Stimulated activated naive CD4-positive, alpha-beta T cell (primary cell): Measurements from ENCODE around the gene MCM3AP.

Experiments
- DNase-seq, 6 experiments: peaks; one replicate each; lab custom pipeline; 2025; lab: John Stamatoyannopoulos, UW

MCM3AP gene

DNA sequence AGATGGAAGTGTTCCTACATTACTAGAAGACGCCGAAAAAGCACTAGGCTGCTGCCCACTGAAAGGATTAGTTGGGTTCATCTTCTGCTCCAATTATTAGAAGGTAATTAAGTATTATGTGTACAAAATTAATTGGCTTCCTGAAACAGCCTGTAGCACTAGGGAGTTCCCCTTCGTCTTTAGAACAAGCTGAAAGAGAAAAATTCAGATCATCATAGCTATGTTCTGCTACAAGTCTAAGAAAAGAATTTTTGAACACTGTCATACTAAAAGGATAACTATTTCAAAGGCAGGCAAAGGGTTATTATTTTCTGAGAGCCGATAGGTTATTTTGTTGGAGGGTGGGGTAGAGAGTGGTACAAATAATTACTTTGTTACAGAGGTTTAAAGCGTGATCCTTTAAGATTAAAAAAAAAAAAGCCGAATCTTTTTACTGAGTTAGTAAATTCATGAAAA lies at the start of gene MCM3AP:
TSS of gene MCM3AP (minus strand) at position 406 of the 456 bp plus-strand sequence. CDS start at position 81, 325 bp downstream.
- no peak for DNase-seq

DNA sequence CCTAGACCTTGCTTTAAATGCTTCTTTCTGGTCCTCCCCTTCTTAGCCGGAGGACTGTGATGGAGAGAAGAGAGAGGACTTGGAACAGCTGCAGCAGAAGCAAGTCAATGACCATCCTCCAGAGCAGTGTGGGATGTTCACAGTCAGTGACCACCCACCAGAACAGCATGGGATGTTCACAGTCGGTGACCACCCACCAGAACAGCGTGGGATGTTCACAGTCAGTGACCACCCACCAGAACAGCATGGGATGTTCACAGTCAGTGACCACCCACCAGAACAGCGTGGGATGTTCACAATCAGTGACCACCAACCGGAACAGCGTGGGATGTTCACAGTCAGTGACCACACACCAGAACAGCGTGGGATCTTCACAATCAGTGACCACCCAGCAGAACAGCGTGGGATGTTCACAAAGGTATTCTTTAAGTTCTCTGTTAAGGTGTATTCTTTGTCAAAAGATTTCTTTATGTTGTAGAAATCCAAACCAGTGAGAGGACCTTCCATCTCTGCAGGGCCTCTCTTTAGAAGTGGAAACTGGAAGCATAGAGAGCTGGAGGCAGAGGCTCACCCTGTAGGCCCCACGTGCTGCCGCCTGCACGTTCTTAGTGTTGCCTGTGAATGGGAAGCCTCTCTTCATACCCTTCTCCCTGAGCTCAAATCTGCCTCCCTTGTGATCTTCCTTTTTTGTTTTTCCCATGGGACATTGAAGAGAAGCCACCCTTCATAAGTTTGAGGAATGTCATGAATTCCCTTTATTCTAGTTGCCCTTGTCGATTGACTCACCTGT lies 49.1 kb upstream of the MCM3AP start:
- no peak for DNase-seq

DNA sequence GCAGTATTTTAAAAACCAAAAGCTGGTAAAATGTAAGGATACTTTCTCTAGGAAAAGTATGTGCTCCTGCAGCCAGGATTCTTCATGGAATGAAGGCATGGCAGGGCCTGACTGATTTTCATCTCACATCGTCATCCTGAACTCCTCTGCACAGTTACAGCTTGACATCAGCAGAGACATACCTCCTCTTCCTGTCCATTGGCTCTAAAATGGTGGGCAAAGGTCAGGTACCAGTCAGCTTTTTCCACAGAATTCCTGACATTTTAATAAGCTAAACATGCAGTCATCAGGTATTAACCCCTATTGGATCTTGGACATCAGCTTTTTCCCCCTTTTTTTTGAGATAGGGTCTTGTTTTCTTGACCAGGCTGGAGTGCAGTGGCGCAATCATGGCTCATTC lies 44.4 kb upstream of the MCM3AP start:
- no peak for DNase-seq

DNA sequence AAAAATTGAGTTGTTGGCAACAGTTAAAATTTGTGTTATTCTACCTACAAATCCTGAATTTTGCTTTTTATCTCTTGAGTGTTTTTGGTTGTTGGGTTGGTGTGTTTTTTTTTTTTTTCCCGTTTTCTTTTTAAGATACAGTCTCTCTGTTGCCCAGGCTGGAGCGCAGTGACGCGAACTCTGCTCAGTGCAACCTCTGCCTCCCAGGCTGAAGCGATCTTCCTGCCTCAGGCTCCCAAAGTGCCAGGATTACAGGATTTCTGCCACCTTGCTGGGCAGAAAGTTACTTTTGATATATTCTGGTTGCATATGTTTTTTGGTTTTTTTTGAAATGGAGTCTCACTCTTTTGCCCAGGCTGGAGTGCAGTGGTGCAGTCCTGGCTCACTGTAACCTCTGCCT lies 42.7 kb upstream of the MCM3AP start:
- DNase-seq, result no peak

DNA sequence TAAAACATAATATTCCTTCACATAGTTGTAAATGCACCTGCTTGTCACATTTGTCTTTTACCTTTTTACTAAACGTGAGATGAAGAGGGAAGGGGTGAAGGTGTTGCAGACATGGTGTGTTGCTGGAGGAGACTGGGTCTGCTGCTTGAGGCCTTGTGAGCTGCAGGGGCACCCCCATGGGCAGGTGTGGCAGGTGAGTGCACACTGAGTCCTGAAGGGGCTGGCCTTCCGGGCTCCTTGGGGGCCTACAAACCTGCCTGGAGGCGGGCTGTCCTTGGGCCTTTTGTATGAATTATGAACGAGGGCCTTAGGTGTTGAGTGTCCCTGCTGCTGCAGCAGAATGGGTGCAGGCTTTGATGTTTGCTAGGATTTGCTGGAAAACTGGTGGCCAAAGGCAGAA lies 42.3 kb upstream of the MCM3AP start:
- DNase-seq, result no peak

DNA sequence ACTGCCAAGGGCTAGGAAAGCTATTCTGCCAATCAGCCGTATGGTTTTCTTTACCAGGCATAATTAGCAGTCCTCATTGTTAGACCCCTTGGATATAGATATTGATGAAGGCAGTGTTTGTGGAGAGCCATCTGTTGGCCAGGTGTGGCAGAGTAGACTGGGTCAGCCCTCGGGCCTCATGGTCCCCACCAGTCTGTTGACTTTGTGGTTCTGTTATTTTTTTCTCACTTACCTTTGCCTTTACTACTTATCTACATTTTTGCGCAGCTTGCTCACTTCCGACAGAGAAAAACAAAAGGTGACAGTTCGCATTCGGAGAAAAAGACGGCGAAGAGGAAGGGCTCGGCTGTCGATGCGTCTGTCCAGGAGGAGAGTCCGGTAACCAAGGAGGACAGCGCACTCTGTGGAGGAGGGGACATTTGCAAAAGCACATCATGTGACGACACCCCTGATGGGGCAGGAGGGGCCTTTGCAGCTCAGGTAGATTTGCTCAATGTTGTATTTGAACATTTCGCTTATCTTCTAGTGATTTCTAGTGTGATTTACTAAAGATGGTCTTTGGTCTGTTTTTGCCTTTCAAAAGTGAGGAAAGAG lies 40.8 kb upstream of the MCM3AP start:
- DNase-seq, result no peak

DNA sequence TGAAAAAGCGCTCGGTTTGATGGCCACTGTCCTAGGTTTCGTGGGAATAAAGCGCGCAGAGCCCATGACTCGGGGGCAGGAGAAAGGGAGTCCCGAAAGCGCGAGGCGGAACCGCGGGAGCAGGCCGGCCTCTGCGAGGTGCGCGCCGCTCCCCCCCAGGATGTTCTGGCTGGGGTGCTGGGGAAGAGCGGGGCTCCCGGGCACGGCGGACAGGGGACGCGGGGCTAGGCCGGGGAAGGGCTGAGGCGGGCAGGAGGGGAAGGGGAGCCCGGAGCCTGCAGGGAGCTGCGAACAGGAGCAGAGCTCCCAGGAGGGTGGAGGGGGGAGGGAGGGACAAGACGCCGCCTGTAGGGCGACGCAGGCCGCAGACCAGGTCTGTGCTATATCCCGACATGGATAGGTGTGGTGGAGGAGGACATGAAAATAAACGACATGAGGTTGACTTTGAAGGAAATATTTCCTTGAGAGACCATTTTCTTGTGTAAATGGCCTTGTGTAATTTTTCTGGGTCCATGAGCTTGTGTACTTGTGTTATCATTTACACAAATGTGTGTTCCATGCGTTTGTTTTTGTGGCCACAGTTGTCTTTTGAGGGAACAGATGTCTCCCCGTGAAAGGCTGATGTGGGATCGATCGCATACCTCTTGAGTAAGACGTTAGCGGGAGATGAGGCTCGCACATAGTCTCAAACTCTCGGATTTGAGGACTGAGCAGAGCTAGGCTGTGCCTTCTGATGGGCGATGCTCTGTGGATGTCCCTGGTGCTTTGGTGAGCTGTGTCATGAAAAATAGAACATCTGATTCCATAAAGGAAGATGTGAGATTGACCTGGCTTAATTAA lies 39.9 kb upstream of the MCM3AP start:
- DNase-seq, result peak in 4 of 6 experiments; percentile 28 to 73 (median 45)

DNA sequence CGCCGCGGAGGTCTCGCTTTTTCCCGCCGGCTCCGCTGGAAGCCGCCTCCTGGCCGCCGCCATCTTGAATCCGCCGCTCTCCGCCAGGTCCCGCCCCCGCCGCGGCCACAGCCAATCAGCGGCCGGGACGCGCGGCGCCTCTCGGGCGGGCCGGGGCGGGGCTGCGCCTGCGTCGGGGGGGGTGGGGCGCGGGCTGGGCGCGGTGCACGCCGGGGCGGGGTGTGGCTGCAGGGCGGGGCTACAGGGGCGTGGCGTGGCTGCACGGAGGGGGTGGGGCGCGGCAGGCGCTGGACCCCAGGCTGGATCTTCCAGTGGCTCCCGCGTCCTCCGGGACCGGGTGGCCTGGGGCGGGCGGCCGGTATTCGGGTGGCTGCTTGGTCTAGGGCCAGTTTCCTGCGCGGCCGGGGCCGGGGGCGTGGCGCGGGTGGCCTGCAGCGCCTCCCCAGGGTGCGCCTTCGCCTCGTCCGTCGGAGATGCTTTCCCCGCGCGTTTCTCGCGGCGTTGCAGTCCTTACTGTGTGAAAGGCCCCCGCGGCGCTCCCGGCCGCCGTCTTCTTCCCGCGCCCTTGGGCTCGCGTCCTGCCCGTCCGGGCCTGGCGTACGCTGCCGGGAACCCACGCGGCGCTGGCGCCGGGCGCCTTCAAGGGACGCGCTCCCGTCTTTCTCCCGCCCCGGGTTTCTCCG lies 39.1 kb upstream of the MCM3AP start:
- peak; percentile 74 to 93 (median 88) for DNase-seq

DNA sequence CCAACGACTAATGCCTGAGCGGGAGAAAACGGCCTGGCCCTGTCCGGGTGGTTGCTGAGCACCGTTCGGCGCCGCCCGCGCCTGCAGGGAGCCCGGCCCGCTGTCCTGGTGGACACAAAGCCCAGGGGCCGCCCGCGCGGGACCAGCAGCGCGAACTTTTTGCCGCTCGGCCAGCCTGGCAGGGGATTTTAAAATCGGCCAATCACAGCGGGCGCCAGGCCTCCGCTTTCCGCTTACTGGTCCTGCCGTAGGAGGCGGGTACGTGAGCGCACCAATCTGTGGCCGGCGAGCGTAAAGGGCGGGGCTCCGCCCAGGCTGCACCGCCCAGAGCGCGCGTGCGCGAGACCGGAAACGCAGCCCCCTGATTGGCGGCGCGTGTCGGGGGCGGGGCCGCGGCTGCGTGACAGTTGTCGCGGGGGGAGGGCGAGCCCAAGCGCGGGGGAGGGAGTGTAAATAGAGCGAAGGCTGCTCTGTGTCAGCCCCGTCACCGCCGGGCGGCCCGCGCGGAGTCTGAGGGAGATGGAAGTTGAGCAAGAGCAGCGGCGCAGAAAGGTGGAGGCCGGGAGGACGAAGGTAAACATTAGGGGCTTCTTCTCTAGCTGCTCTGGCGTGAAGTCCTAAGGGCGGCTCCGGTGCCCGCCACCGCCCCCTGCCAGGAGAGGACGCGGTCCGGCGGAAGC lies 38.4 kb upstream of the MCM3AP start, which contains the start of the genes C21orf58 and PCNT:
TSS of gene C21orf58 (minus strand) at position 161 of the 680 bp plus-strand sequence. CDS start 1,132 bp downstream, outside the sequence.
TSS of gene PCNT (plus strand) at position 447 of the 680 bp plus-strand sequence. CDS start at position 520, 73 bp downstream.
- DNase-seq, result peak; percentile 93 to 99 (median 97)

DNA sequence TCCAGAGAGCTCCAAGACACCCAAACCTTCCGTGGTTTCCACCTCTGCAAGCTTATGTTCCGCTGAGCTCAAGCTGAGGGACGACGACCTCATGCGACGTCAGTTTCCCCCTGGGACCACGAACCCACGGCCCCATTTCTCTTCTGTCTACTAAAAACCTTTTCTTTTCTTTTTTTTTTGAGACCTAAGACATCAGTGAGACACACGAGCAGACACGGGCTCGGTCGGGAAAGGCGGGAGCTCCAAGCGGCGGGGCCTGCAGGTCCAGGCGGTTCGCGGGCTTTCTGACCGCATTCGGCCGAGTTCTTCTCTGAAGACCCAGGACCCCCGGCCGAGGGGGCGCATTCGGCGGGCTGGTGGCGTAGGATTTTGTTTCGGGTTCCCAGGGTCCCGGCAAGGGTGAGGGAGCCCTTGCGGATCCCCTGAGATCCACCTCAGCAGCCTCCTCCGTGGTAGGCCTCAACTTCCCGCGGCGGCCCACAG lies 37.9 kb upstream of the MCM3AP start:
- DNase-seq, result peak in 1 of 6 experiments; percentile 32

DNA sequence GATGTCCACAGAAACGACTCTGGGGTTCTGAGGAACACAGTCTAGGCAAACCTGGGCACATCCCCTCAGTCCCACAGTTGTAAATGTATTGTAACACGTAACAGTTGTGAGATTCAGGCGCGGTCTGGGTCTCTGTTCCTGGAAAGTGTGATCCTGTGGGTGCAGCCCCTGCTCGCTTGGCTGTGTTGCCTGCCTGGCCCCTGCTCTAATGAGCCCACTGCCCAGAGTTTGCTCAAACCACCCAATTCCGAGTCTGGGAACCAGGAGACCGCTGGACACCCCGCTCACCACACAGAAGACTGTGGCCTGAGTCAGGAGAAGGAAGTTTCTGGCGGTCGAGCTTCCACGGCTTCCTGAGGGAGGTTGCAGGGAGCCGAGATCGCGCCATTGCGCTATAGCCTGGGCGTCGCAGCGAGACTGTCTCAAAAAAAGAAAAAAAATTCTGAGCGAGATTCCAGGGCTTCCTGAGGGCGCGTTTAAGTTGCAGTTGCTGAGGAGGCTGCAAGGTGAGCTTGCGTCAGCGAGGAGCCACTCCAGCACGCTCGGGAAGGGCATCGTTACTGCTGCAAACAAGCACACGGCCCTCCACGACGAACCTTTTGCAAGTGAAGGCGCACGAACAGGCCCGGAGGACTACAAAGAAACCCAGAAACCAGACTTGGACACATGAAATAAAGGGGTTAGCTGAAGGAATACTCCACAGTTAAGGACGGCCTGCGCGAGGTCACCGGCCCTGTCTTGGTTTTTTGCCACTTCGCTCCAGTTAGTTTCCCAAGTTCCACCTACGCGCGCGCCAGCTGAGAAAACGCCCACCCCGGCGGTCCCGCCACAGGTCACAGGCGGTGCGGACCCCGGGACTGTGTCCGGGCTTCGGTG lies 37.2 kb upstream of the MCM3AP start:
- DNase-seq, result no peak

DNA sequence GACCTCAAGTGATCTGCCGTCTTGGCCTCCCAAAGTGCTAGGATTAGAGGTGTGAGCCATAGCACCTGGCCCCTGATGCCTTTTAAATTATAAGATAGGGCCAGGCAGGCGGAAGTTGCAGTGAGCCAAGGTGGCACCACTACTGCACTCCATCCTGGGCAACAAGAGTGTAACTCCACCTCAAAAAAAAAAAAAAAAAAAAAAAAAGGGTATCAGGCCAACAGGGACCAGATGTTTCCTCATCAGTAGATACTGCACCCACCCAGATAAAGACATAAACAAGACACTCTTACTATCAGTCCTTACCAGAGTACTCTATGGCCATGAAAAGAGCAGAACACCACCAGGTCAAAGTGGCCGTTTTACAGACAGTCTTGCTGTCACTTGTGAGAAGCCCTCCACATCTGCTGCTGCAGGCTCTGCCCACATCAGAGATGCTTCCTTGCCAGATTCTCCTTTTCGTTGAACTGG lies 35.0 kb upstream of the MCM3AP start:
- no peak for DNase-seq

DNA sequence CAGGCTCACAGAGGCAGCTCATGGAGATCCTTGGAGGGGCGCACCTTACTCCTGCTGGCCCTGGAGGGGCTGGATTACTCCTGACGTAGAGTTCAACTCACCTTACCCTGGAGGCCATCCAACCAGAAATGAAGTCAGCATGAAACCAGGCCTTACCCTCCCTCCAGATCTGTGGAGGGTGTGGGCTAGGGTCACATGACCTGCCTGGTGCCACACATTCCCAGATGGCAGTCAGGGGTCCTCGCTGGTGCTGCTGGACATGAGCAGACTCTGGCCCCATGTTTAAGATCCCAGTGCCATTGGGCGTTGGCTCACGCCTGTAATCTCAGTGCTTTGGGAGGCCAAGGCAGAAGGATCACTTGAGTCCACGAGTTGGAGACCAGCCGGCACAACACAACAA lies 33.8 kb upstream of the MCM3AP start:
- no peak for DNase-seq

DNA sequence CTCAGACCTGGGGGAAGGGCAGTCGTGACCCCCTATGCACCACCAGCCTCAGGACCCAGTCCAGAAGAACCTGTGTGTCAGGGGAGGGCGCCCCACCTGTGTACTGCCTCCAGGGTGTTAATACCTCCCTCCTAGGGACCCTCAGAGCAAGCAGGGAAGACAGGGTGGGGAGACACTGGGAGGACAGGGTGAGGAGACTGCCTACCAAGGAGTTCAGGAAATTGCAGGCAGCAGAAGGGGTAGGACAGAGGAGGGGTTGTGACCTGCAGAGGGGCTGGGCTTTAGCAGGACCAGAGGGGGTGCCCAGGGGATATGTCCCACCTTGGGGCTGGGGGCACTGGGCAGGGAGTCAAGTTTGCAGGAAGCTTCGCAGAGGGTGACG lies 33.0 kb upstream of the MCM3AP start:
- DNase-seq, result no peak

DNA sequence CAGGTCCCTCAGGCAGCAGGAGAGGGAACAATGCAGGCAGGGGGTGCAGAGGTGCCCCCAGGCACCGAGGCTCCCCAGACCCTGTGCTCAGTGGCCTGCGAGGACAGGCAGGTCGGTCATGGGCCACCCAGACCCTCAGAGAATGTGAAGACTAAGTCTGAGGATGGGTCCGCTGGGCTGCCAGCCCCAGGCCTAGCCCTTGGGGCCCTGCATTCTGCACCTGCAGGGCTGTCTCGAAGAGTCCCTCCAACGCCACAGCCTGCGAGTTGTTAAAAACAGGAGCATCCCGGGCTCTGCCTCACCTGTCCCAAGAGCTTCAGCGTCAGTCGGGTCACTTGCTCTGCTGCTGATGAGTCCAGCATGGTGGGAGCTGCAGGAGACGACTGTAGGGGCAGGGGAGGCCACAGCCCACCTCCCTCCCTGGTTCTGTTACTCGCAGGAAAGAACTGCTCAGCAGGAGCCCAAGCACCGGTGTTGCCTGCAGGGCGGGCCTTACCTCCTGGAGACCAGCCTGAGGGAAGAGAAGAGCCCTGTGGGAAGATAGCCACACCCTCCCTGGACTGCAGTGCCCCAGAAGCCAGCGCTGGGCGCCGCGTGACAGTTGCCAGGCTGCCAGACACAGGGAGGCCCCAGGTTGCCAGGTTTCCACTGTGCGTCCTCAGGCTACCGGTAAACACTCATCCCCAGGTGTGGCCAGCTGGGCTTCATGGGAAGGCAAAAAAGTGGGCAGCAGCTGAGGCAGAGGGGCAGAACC lies 32.5 kb upstream of the MCM3AP start:
- DNase-seq, result no peak

DNA sequence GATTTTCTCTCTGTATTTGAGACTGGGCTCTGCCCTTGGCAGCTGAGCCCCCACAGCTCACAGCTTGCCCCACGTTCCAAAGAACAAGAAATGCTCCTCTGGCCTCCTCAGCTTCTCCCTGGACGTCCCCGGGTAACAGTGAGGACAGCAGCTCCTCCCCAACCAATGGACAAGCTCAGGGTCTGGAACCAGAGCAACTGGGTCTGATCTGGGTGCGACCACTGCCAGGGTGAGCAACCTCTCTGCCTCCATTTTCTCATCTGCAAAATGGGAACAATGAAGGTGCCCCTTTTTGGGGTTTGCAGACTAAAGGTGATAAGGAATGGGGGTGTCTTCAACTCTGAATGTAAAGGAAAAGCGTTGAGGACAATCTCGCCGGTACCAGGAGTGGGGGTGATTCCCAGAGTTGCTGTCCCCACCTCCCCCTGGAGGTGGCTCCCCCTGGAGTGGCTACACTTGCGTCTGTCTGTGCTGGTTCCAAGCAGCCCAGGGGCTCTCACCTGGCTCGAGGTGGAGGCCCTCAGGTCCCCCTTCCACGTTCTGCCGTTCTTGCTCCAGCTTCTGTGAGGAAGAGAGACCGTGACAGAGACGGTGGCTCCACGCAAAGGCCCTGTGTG lies 31.4 kb upstream of the MCM3AP start:
- DNase-seq, result no peak

DNA sequence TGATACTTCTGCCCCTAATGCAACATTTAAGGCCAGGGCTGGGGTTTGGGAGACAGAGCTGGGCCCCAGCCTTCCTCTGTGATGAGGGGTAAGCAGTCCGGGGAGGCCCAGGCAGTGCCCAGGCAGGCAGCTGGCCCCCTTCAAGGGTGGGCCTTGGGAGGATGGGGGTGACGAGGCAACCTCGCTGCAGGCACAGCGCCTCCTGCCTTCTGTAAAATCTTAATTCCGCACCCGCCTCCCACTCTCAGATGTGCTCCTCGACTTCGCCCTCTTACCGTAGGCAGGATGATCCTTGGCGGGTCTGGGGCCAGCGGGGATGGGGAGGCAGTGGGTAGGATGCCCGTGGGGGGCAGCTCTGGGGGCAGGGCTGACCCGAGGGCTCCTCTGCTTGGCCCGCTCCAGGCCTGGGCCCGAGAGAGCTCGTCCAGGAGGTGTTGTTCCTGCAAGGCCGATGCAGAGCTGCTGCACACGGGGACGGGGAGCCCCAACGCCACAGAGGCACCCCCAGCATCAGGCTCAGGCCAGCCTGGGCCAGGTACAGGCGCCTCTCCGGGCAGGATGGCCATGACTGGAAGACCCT lies 29.1 kb upstream of the MCM3AP start:
- DNase-seq, result no peak

DNA sequence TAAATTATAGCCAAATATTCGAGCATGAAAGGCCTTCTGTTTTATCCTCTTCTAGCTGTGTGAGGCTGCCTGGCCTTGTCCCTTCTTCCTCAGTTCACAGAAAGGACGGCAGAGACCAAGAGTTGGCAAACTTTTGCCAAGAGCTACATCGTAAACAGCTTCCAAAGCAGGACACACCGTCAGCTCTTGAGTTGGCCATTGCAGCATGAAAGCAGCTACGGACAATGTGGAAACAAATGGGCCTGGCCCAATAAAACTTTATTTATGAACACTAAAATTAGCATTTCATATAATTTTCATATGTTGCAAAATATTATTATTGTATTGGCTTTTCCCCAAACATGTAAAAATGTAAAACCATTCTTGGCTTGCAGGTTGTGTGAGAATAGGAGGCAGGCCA lies 27.5 kb upstream of the MCM3AP start:
- no peak for DNase-seq
